RWPE2 (cell line): Measurements from ENCODE around the gene COL12A1.

Experiments used
- ATAC-seq: fragments of 200-7000 bp; cut with Tn5 transposase; 3 replicates; pipeline ENCODE4 v1.9.1; 2021; ENCODE audit warnings: low read depth
- DNase-seq: peaks from one replicate; pipeline ENCODE4 v3.0.0-alpha.2; 2020; ENCODE audit warnings: low spot score
- H3K27ac ChIP-seq: fragments of 450-650 bp; 2 replicates; pipeline ENCODE4 v1.5.1; 2017; ENCODE audit warnings: mild to moderate bottlenecking; ENCODE audit not compliant: poor library complexity, severe bottlenecking
- H3K27me3 ChIP-seq: fragments of 250-450 bp; sonication (Bioruptor Pico); 2 replicates; pipeline ENCODE4 v1.5.1; 2021; ENCODE audit warnings: mild to moderate bottlenecking, moderate library complexity; ENCODE audit not compliant: insufficient read depth, poor library complexity, severe bottlenecking
- H3K36me3 ChIP-seq: fragments of 250-450 bp; sonication (Bioruptor Pico); 2 replicates; pipeline ENCODE4 v1.5.1; 2020; ENCODE audit warnings: low read depth, mild to moderate bottlenecking, moderate library complexity
- H3K4me1 ChIP-seq: fragments of 250-450 bp; sonication (Bioruptor Pico); 2 replicates; pipeline ENCODE4 v1.5.1; 2021; ENCODE audit warnings: mild to moderate bottlenecking, moderate library complexity; ENCODE audit not compliant: insufficient read depth, poor library complexity, severe bottlenecking
- H3K4me3 ChIP-seq: fragments of 250-450 bp; sonication (Bioruptor Pico); 2 replicates; pipeline ENCODE4 v1.5.1; 2021; ENCODE audit warnings: mild to moderate bottlenecking, moderate library complexity; ENCODE audit not compliant: severe bottlenecking
- H3K9me3 ChIP-seq: fragments of 250-450 bp; sonication (Bioruptor Pico); 2 replicates; pipeline ENCODE4 v1.5.1; 2021; ENCODE audit warnings: mild to moderate bottlenecking, moderate library complexity; ENCODE audit not compliant: severe bottlenecking
- CTCF ChIP-seq: fragments of 450-650 bp; IDR thresholded peaks from one replicate; pipeline ENCODE4 v1.5.1; 2017; ENCODE audit warnings: mild to moderate bottlenecking, moderate library complexity; ENCODE audit not compliant: poor library complexity, severe bottlenecking

Gene COL12A1

GRCh38 chr6:75158176-75158575 lies 47.7 kb downstream of the COL12A1 start:
- DNase-seq: no peak
- Histone ChIP-seq H3K27ac (no peak overlapping the region), H3K9me3 (no peaks in the 10 kb centered on the region), H3K4me3 (no peak overlapping the region), H3K27me3 (no peaks in the 10 kb centered on the region), H3K36me3 (peaks cover 23% of the 10 kb centered on the region), H3K4me1 (no peaks in the 10 kb centered on the region)
- TF ChIP-seq CTCF: no peak
- ATAC-seq: no peak

- TF ChIP-seq CTCF: no peak
- Histone ChIP-seq H3K4me3 (no peak overlapping the region), H3K27ac (no peak overlapping the region), H3K9me3 (no peaks in the 10 kb centered on the region), H3K27me3 (no peaks in the 10 kb centered on the region), H3K4me1 (no peaks in the 10 kb centered on the region), H3K36me3 (peaks cover 23% of the 10 kb centered on the region)
- ATAC-seq (no peak), DNase-seq (no peak)
These were observed 48.5 kb downstream of the COL12A1 start for GRCh38 chr6:75157336-75157735.

- H3K4me1 ChIP-seq: no peaks in the 10 kb centered on the region
- peaks cover 31% of the 10 kb centered on the region for H3K36me3 ChIP-seq
- H3K27me3 ChIP-seq: no peaks in the 10 kb centered on the region
- no peak overlapping the region for H3K27ac ChIP-seq
- ATAC-seq (no peak), DNase-seq (no peak)
- H3K4me3 ChIP-seq: no peak overlapping the region
- no peak for TF ChIP-seq CTCF
- H3K9me3 ChIP-seq: no peaks in the 10 kb centered on the region
These were observed 49.5 kb downstream of the COL12A1 start for GRCh38 chr6:75156186-75156878.

GRCh38 chr6:75155631-75156030 lies 50.2 kb downstream of the COL12A1 start:
- no peak for ATAC-seq
- Histone ChIP-seq H3K27me3 (no peaks in the 10 kb centered on the region), H3K36me3 (peaks cover 34% of the 10 kb centered on the region), H3K27ac (no peak overlapping the region), H3K9me3 (no peaks in the 10 kb centered on the region), H3K4me3 (no peak overlapping the region), H3K4me1 (no peaks in the 10 kb centered on the region)
- no peak for TF ChIP-seq CTCF
- no peak for DNase-seq

GRCh38 chr6:75154973-75155372 lies 50.9 kb downstream of the COL12A1 start:
- Histone ChIP-seq H3K36me3 (peaks cover 40% of the 10 kb centered on the region), H3K27ac (no peak overlapping the region), H3K9me3 (no peaks in the 10 kb centered on the region), H3K27me3 (no peaks in the 10 kb centered on the region), H3K4me3 (no peak overlapping the region), H3K4me1 (no peaks in the 10 kb centered on the region)
- TF ChIP-seq CTCF: no peak
- ATAC-seq (no peak), DNase-seq (no peak)
